ENCODE measurements around the gene CUL4B.

The CUL4B gene

GRCh38 chrX:120536061-120536460 lies 24.7 kb downstream of the CUL4B start:
- Histone ChIP-seq H3K4me3 (ENCODE audit: low read depth, low read length) (no peak overlapping the region), H3K27ac (ENCODE audit: extremely low read depth, low read depth, low read length) (no peak overlapping the region), H3K36me3 (ENCODE audit: control insufficient read depth in 2 of 2, insufficient read depth in 1 of 2, low read length in 2 of 2) (peaks cover 81 to 91% of the 10 kb centered on the region in 2 experiments), H3K9me3 (ENCODE audit: control insufficient read depth, insufficient read depth, low read depth, low read length) (no peaks in the 10 kb centered on the region; the same call in 1 of the 2 replicates), H3K4me1 (ENCODE audit: control insufficient read depth, insufficient read depth, low read length) (no peaks in the 10 kb centered on the region)
- TF ChIP-seq ZNF658 (tag by site-specific recombination; IDR thresholded peaks at IDR 0.05): no peak
- TF ChIP-seq ZNF704 (tag by site-specific recombination; IDR thresholded peaks at IDR 0.05): no peak
- ChIA-PET POLR2A (no interaction called here), CTCF (interaction anchor here (1.2 kb wide), 1 partner anchor 123 kb away, joined by 3 read pairs; no protein-coding TSS in a partner anchor)

- Histone ChIP-seq H3K4me1 (ENCODE audit: control insufficient read depth, insufficient read depth, low read length) (no peaks in the 10 kb centered on the region), H3K4me3 (ENCODE audit: low read depth, low read length) (no peak overlapping the region), H3K9me3 (ENCODE audit: control insufficient read depth, insufficient read depth, low read depth, low read length) (no peaks in the 10 kb centered on the region; the same call in 1 of the 2 replicates), H3K36me3 (ENCODE audit: control insufficient read depth in 2 of 2, insufficient read depth in 1 of 2, low read length in 2 of 2) (peaks cover 86 to 91% of the 10 kb centered on the region in 2 experiments), H3K27ac (ENCODE audit: extremely low read depth, low read depth, low read length) (no peak overlapping the region)
- ChIA-PET POLR2A (no interaction called here), CTCF (interaction anchor here (0.7 to 1.2 kb wide), 3 partner anchors 20 to 124 kb away, joined by 3 to 4 read pairs (median 3); partner anchors contain the start of gene CUL4B)
- TF ChIP-seq ZNF16 (tag by site-specific recombination; IDR thresholded peaks at IDR 0.05; ENCODE audit: low read depth): no peak
- TF ChIP-seq SCRT2 (tag by site-specific recombination; IDR thresholded peaks at IDR 0.05): no peak
- TF ChIP-seq ZNF280D (tag by site-specific recombination; IDR thresholded peaks at IDR 0.05): no peak
- TF ChIP-seq ZNF530 (tag by site-specific recombination; IDR thresholded peaks at IDR 0.05; ENCODE audit: low read depth): no peak
- no peak for TF ChIP-seq ZNF560 (tag by site-specific recombination; IDR thresholded peaks at IDR 0.05; ENCODE audit: borderline replicate concordance)
- no peak for TF ChIP-seq ZNF596 (tag by site-specific recombination; IDR thresholded peaks at IDR 0.05)
- TF ChIP-seq ZFP37 (tag by site-specific recombination; IDR thresholded peaks at IDR 0.05): no peak
- no peak for TF ChIP-seq ZSCAN4 (tag by site-specific recombination; IDR thresholded peaks at IDR 0.05)
- TF ChIP-seq ZBTB21 (tag by site-specific recombination; IDR thresholded peaks at IDR 0.05): no peak
- no peak for TF ChIP-seq REST (tag by site-specific recombination; IDR thresholded peaks at IDR 0.05)
- TF ChIP-seq ZNF76 (tag by site-specific recombination; IDR thresholded peaks at IDR 0.05; ENCODE audit: borderline replicate concordance, low read depth): no peak
- TF ChIP-seq SCRT1 (tag by site-specific recombination; IDR thresholded peaks at IDR 0.05; ENCODE audit: borderline replicate concordance): no peak
- no peak for TF ChIP-seq ZNF211 (tag by site-specific recombination; IDR thresholded peaks at IDR 0.05; ENCODE audit: low read depth)
Measured at GRCh38 chrX:120534413-120535205, 26.2 kb downstream of the CUL4B start.

Data from HEK293 (cell line).